Regular cardiac myocyte (primary cell): ENCODE results near the gene ZNF830. TPM values are rescaled to one million over a fixed set of nuclear protein-coding genes. Genes with fewer than 3 reads are reported as not detected.

Experiments used
- total RNA-seq: library from RNA; depleted of rRNA; stranded (reverse); fragments of >200 nt; gene quantifications from 2 replicates; pipeline ENCODE4 v1.2.3, GENCODE V29; 2014

Gene ZNF830
- 12.1 and 13.6 TPM in 2 replicates for total RNA-seq

DNA sequence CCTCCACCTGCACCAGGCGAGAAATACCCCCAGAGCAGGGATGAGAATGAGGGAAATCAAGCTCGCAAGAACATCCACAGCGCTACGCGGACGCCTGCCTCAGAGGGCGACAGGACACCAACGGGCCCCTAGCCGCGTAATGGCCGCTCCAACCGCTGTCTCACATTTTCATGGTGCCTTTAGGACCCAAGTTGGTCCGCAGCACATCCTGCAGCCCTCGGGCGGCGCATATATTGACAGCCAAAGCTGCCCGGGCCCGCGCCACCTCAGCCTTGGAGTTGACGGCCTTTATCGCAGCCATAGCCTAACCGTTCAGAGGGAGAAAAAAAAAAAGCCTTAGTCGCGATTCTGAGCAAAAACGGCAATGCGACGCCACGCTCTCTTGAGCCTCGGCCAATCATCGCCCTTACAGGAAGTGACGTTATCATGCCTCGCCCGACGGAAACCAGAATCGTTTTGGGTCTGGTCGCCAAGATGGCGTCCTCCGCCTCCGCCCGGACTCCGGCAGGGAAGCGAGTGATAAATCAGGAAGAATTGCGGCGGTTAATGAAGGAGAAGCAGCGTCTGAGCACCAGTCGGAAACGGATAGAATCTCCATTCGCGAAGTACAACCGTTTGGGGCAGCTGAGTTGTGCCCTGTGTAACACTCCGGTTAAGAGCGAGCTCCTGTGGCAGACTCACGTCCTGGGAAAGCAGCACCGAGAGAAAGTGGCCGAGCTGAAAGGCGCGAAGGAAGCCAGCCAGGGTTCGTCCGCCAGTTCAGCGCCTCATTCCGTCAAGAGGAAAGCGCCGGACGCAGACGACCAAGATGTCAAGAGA lies at the start of gene ZNF830, which contains the start of gene CCT6B:
ZNF830 (plus strand) TSS at position 448 of the 819 bp plus-strand sequence; CDS start at position 475, 27 bp downstream.
CCT6B (minus strand) TSS at position 368 of the 819 bp plus-strand sequence; CDS start at position 301, 67 bp downstream.

DNA sequence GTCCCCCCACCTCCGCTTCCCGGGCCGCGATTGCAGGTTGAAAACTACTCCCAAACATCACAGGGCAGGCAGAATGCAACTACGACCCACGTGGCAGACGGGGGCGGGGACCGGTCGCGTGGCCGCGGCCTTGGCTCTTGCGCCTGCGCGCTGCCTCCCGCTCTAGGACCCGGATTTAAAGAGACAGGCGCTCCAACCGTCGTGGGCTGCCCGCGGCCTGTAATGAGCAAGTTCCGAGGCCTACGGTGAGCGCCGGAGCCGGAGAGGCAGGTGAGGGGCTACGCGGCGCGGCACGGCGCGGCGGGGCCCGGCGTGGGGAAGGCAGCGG lies 19.0 kb downstream of the ZNF830 start, which contains the start of gene LIG3:
LIG3 (plus strand) TSS at position 160 of the 328 bp plus-strand sequence. CDS start 2,494 bp downstream, outside the sequence.

Other genes with a start within 250 kb of the ZNF830 start
- 0.38 and 1.1 TPM in 2 replicates for gene CCT6B, start 80 bp upstream of the ZNF830 start, total RNA-seq
- 25.1 and 36.4 TPM in 2 replicates for gene LIG3, start 19.0 kb downstream of the ZNF830 start, total RNA-seq
- gene RFFL, start 102.2 kb downstream of the ZNF830 start, total RNA-seq, result 5.4 and 13.4 TPM in 2 replicates
- gene RAD51D, start 158.3 kb downstream of the ZNF830 start, total RNA-seq, result 4.8 and 13.6 TPM in 2 replicates
- not detected in 2 replicates for gene FNDC8, start 160.1 kb downstream of the ZNF830 start, total RNA-seq
- gene NLE1, start 180.8 kb downstream of the ZNF830 start, total RNA-seq, result 20.3 and 26.6 TPM in 2 replicates
- not detected in 2 replicates for gene UNC45B, start 186.3 kb downstream of the ZNF830 start, total RNA-seq
- gene SLC35G3, start 232.9 kb downstream of the ZNF830 start, total RNA-seq, result not detected in 2 replicates